Left ventricle myocardium superior (tissue), 1 donor: ENCODE data around the gene RNF2. TPM values are rescaled to one million over a fixed set of nuclear protein-coding genes. Genes with fewer than 3 reads are reported as not detected.

Experiments used
- ATAC-seq: fragments of 200-7000 bp; cut with Tn5 transposase; one replicate; pipeline ENCODE4 v1.9.1; 2020; ENCODE audit warnings: mild to moderate bottlenecking, moderate library complexity
- DNase-seq: peaks from one replicate; pipeline ENCODE4 v3.0.0-alpha.2; 2020
- intact Hi-C: fragments of 100-400 bp; cut with micrococcal nuclease; formaldehyde crosslinking; loops from one replicate; pipeline ENCODE4 v1.11.0; 2022
- total RNA-seq: library from RNA; stranded (reverse); fragmentation: NEBNext Ultra II Directional; extraction: Animal tissue kit (Norgen Biotek cat#: 25700); gene quantifications from one replicate; pipeline ENCODE4 v1.2.1, GENCODE V29; 2021
- donor health status: DM: no; HTN: yes; CAD: no; lungs with severe emphysema.

Gene RNF2
- total RNA-seq, 1 donor from 2014 or later: 12.7 TPM

GRCh38 chr1:185077374-185077773 is 32.0 kb downstream of the RNF2 start:
- intact Hi-C loops: no loop called here
- DNase-seq (no peak), ATAC-seq (no peak)

- ATAC-seq (no peak), DNase-seq (no peak)
- intact Hi-C loops: no loop called here
Observed at GRCh38 chr1:185080422-185080821, 35.1 kb downstream of the RNF2 start.

- no peak for DNase-seq
- ATAC-seq: no peak
- intact Hi-C loops: no loop called here
Observed at GRCh38 chr1:185083818-185084217, 38.5 kb downstream of the RNF2 start.

- intact Hi-C loops: no loop called here
- DNase-seq (no peak), ATAC-seq (no peak)
Observed at GRCh38 chr1:185087101-185087500, 41.7 kb downstream of the RNF2 start.

GRCh38 chr1:185087746-185088145 is 42.4 kb downstream of the RNF2 start:
- no peak for DNase-seq
- intact Hi-C loops: no loop called here
- ATAC-seq: no peak

GRCh38 chr1:185091480-185091879 is 46.1 kb downstream of the RNF2 start:
- no peak for DNase-seq
- no peak for ATAC-seq
- intact Hi-C loops: no loop called here

GRCh38 chr1:185094761-185095160 is 49.4 kb downstream of the RNF2 start:
- intact Hi-C loops: no loop called here

GRCh38 chr1:185096531-185096930 is 51.2 kb downstream of the RNF2 start:
- ATAC-seq (no peak), DNase-seq (no peak)
- intact Hi-C loops: no loop called here

More at GRCh38 chr1:185094761-185095160, 49.4 kb downstream of the RNF2 start:
- DNase-seq (no peak), ATAC-seq (no peak)

GRCh38 chr1:185104083-185104482 is 58.7 kb downstream of the RNF2 start:
- ATAC-seq: no peak
- intact Hi-C loops: no loop called here

GRCh38 chr1:185105121-185105520 is 59.8 kb downstream of the RNF2 start:
- no peak for ATAC-seq
- intact Hi-C loops: no loop called here
- DNase-seq: no peak

More at GRCh38 chr1:185104083-185104482, 58.7 kb downstream of the RNF2 start:
- DNase-seq: no peak

- DNase-seq: no peak
- intact Hi-C loops: no loop called here
- no peak for ATAC-seq
Observed at GRCh38 chr1:185108321-185108720, 63.0 kb downstream of the RNF2 start.

- no peak for ATAC-seq
Observed at GRCh38 chr1:185110145-185110544, 64.8 kb downstream of the RNF2 start.

GRCh38 chr1:185111873-185112272 is 66.5 kb downstream of the RNF2 start:
- intact Hi-C loops: no loop called here
- DNase-seq (no peak), ATAC-seq (no peak)

More at GRCh38 chr1:185110145-185110544, 64.8 kb downstream of the RNF2 start:
- intact Hi-C loops: no loop called here
- no peak for DNase-seq

- DNase-seq: no peak
- intact Hi-C loops: no loop called here
- ATAC-seq: no peak
Observed at GRCh38 chr1:185112356-185112755, 67.0 kb downstream of the RNF2 start.

GRCh38 chr1:185129708-185130107 is 84.3 kb downstream of the RNF2 start:
- intact Hi-C loops: no loop called here

GRCh38 chr1:185132534-185132933 is 87.2 kb downstream of the RNF2 start:
- ATAC-seq (no peak), DNase-seq (no peak)
- intact Hi-C loops: no loop called here

More at GRCh38 chr1:185129708-185130107, 84.3 kb downstream of the RNF2 start:
- ATAC-seq: no peak
- DNase-seq: no peak

- intact Hi-C loops: no loop called here
- no peak for ATAC-seq
- no peak for DNase-seq
Observed at GRCh38 chr1:185137896-185138545, 92.7 kb downstream of the RNF2 start.

GRCh38 chr1:185139246-185139645 is 93.9 kb downstream of the RNF2 start:
- intact Hi-C loops: no loop called here
- ATAC-seq (no peak), DNase-seq (no peak)

GRCh38 chr1:185144233-185144632 is 98.9 kb downstream of the RNF2 start:
- intact Hi-C loops: no loop called here

GRCh38 chr1:185151215-185151614 is 105.9 kb downstream of the RNF2 start:
- intact Hi-C loops: no loop called here

More at GRCh38 chr1:185144233-185144632, 98.9 kb downstream of the RNF2 start:
- DNase-seq (no peak), ATAC-seq (no peak)

More at GRCh38 chr1:185151215-185151614, 105.9 kb downstream of the RNF2 start:
- no peak for ATAC-seq
- DNase-seq: no peak
